BE2C (cell line): ENCODE results near the gene PNMA8A.
A peak's percentile ranks its signal among the peaks of the same experiment; 100 is the strongest.

ENCODE experiments used
- DNase-seq: peaks from one replicate; pipeline ENCODE4 v3.0.0-alpha.2; 2020
- H3K27me3 ChIP-seq: fragments of 250-450 bp; sonication (Bioruptor Pico); 2 replicates; pipeline ENCODE4 v1.5.1; 2020; ENCODE audit warnings: mild to moderate bottlenecking
- H3K36me3 ChIP-seq: fragments of 250-450 bp; sonication (Bioruptor Pico); 2 replicates; pipeline ENCODE4 v1.5.1; 2020; ENCODE audit warnings: mild to moderate bottlenecking
- H3K4me1 ChIP-seq: fragments of 250-450 bp; sonication (Bioruptor Pico); 2 replicates; pipeline ENCODE4 v1.5.1; 2020
- H3K4me3 ChIP-seq: 2 replicates; pipeline ENCODE4 v1.5.1; 2011; ENCODE audit warnings: low read depth, low read length
- H3K9me3 ChIP-seq: fragments of 250-450 bp; sonication (Bioruptor Pico); 2 replicates; pipeline ENCODE4 v1.5.1; 2020
- TF ChIP-seq, protein P1 (sequence below): IDR thresholded peaks from 2 replicates; pipeline ENCODE4 v1.5.1; 2012; ENCODE audit warnings: mild to moderate bottlenecking, low read depth, low read length

PNMA8A gene

GRCh38 chr19:46478356-46478986, 7.1 kb upstream of the PNMA8A start:
- H3K27me3 ChIP-seq, result no peaks in the 10 kb centered on the region
- TF ChIP-seq, protein P1, sequence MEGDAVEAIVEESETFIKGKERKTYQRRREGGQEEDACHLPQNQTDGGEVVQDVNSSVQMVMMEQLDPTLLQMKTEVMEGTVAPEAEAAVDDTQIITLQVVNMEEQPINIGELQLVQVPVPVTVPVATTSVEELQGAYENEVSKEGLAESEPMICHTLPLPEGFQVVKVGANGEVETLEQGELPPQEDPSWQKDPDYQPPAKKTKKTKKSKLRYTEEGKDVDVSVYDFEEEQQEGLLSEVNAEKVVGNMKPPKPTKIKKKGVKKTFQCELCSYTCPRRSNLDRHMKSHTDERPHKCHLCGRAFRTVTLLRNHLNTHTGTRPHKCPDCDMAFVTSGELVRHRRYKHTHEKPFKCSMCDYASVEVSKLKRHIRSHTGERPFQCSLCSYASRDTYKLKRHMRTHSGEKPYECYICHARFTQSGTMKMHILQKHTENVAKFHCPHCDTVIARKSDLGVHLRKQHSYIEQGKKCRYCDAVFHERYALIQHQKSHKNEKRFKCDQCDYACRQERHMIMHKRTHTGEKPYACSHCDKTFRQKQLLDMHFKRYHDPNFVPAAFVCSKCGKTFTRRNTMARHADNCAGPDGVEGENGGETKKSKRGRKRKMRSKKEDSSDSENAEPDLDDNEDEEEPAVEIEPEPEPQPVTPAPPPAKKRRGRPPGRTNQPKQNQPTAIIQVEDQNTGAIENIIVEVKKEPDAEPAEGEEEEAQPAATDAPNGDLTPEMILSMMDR, result no peak
- H3K4me3 ChIP-seq, result no peak overlapping the region
- no peaks in the 10 kb centered on the region for H3K4me1 ChIP-seq
- H3K9me3 ChIP-seq, result no peaks in the 10 kb centered on the region
- H3K36me3 ChIP-seq, result no peaks in the 10 kb centered on the region
- DNase-seq, result no peak

- Histone ChIP-seq H3K36me3 (no peaks in the 10 kb centered on the region), H3K4me1 (no peaks in the 10 kb centered on the region), H3K27me3 (no peaks in the 10 kb centered on the region), H3K4me3 (no peak overlapping the region), H3K9me3 (no peaks in the 10 kb centered on the region)
- DNase-seq, result no peak
- TF ChIP-seq, protein P1, result no peak
Observed at GRCh38 chr19:46475986-46476385, 4.6 kb upstream of the PNMA8A start.

DNA sequence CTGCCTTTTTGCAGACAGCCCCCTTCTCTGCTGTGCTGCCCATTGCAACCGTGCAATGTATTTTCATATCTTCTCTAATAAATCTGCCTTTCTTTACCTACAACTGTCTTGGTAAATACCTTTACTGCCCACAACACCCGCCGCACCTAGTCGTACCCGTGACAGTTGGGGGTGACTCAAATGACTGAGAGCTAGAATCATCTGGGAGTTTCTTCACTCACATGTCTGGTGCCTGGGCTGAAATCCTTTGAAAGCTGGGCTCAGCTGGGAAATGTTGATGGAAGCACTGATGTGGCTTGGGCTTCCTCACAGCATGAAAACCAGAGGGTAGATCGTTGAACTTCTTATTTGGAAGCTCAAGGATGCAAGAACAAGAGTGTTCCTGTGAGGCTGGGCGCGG, 2.8 kb upstream of the PNMA8A start:
- no peaks in the 10 kb centered on the region for H3K27me3 ChIP-seq
- H3K4me1 ChIP-seq, result no peaks in the 10 kb centered on the region
- no peak overlapping the region for H3K4me3 ChIP-seq

DNA sequence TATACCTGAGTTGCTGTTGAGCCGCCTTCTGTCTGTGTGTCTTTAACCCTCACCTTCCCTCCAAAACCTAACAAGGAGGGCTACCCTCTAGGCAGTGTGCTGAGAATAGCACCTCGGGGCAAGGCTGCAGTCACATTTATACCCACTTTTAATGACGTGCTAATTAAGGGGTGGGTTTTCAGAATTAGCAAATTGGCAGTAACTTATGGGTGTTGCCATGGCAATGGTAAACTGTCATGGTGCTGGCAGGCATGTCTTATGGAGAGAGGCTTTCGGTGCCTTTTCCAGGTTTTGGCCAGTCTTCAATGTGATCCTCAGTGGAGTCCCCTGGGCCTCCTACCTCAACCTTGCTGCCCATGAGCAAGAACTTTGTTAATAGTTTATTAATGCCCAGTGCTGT, 1.2 kb upstream of the PNMA8A start:
- Histone ChIP-seq H3K9me3 (no peaks in the 10 kb centered on the region), H3K4me3 (no peak overlapping the region), H3K27me3 (no peaks in the 10 kb centered on the region), H3K36me3 (no peaks in the 10 kb centered on the region; the same call in 1 of the 2 replicates), H3K4me1 (no peaks in the 10 kb centered on the region)
- DNase-seq, result no peak
- TF ChIP-seq, protein P1, result no peak

More for the DNA sequence above, 2.8 kb upstream of the PNMA8A start:
- TF ChIP-seq, protein P1, result no peak
- H3K36me3 ChIP-seq, result no peaks in the 10 kb centered on the region; the same call in 1 of the 2 replicates
- no peaks in the 10 kb centered on the region for H3K9me3 ChIP-seq
- no peak for DNase-seq

DNA sequence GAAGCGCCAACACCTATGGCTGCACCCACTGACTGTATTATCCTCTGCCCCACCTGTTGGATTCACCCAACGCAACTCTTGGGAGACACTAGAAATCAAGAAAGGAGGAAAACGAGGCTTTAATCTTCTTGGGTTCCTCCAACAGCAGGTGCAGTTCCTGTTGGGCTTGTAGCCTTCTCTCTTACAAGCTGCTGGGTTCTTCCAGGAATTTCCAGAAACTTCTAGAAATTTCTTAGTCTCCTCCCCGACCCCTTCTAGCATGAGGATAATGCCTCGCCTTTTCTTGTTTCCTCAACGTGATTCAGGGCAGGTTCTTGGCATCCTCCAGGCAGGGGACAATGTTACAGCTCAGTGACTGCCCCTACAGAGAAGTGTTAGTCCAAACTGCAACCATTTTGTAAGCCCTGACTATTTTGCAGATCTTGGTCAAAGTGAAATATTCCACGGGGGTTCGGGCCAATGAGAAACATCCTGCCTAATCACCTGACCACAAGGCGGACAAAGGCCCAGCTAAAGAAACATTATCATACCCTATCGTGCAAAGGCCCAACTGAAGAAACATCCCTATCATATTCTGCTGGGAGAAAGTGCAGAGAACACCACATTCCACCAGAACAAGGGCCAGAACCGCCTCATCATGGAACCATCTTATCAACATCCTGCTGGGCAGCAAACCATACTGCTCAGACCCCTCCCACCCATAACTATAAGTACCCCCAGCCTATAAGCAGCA, 614 bp upstream of the PNMA8A start:
- H3K27me3 ChIP-seq, result no peaks in the 10 kb centered on the region
- TF ChIP-seq, protein P1, result no peak
- H3K36me3 ChIP-seq, result no peaks in the 10 kb centered on the region; the same call in 1 of the 2 replicates
- H3K4me3 ChIP-seq, result peak overlapping the region; percentile 75
- no peaks in the 10 kb centered on the region for H3K4me1 ChIP-seq
- H3K9me3 ChIP-seq, result no peaks in the 10 kb centered on the region
- no peak for DNase-seq

DNA sequence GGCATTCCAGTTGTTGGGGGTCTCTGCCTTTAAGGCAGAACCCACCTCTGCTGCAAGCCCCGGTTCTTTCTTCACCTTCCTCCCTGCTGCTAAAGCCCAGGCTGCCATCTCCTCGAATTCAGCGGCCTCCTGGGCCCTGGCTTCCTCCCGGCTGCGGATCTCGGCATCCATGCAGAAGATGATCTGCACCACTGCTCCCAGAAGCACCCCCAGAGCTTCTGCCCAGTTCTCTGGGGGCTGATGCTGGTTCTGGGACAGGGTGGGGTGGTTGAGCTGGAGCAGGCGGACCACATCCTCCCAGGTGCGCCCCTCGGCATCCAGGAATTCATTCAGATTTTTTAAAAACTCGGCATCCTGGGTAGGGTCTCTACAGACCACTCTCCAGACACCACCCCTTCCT, 987 bp downstream of the PNMA8A start:
- Histone ChIP-seq H3K4me3 (peak overlapping the region; percentile 75), H3K36me3 (no peaks in the 10 kb centered on the region; the same call in 1 of the 2 replicates), H3K9me3 (no peaks in the 10 kb centered on the region), H3K4me1 (no peaks in the 10 kb centered on the region), H3K27me3 (no peaks in the 10 kb centered on the region)
- DNase-seq, result no peak
- TF ChIP-seq, protein P1, result no peak
